Astrocyte of the hippocampus (primary cell): ENCODE results near the gene SLC25A19.

Experiments
- DNase-seq: peaks from one replicate; pipeline ENCODE4 v3.0.0; 2011; ENCODE audit warnings: low read depth, low spot score

The SLC25A19 gene

GRCh38 chr17:75241502-75241901, 47.7 kb downstream of the SLC25A19 start:
- no peak for DNase-seq

- DNase-seq, result no peak
These were observed 48.1 kb downstream of the SLC25A19 start for GRCh38 chr17:75241143-75241430.

- peak; percentile 61 for DNase-seq
These were observed 48.7 kb downstream of the SLC25A19 start for GRCh38 chr17:75240394-75241142.

DNA sequence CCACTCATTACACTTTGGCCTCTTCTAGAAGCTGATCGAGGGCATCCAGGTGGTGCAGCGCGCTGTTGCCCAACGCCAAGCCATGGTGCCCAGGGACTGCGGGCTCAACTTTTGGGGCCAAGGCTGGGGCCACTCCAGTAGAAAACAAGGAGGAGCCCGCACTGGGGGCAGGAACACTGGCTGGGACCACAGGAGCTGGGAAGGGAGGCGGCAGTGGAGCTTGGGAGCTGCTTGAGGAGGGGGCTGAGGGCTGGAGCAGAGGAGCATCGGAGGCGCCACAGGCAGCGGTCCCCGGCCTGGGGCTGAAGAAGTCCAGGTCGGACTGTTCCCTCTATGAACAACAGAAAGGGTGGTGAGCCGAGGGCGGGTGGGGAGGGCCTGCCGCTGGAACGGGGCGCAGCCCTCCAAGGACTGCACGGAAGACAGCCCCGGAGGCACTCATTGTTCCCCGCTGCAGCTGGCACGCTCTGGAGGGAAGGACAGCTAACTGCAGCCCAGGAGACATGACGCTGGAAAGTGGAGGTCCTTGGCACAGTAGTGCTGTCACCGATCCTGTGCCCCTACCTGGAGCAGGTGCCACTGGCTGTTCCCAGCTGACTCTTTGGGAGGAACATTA, 49.3 kb downstream of the SLC25A19 start:
- no peak for DNase-seq

- DNase-seq, result no peak
These were observed 50.0 kb downstream of the SLC25A19 start for GRCh38 chr17:75239214-75239613.

- peak; percentile 74 for DNase-seq
These were observed 50.5 kb downstream of the SLC25A19 start for GRCh38 chr17:75238684-75239191.

DNA sequence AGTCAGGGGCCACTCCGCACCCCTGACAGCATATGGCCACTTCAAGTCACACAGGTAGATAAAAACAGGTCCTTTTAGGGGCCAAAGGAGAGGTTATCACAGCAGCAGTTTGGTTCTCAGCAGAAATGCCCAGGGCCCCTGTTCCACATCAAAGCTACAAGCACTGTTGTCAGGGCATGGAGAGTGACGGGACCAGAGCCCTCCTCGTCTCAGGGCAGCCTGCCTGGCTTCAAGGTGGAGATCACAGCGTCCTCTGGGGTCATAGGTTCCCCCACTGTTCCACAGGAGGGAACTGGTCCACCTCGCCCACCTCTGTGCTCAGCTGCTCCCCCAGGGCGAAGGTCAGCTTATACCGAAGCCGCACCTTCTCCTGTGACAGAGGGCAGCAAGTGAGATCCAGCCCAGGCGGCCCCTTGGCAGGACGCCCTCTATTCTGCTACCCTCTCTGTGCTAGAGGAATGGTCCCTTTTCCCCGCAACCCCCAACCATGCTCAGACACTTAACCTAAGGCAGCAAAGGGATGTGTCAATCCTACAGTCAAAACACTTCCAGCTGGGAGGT, 51.1 kb downstream of the SLC25A19 start:
- DNase-seq, result no peak

DNA sequence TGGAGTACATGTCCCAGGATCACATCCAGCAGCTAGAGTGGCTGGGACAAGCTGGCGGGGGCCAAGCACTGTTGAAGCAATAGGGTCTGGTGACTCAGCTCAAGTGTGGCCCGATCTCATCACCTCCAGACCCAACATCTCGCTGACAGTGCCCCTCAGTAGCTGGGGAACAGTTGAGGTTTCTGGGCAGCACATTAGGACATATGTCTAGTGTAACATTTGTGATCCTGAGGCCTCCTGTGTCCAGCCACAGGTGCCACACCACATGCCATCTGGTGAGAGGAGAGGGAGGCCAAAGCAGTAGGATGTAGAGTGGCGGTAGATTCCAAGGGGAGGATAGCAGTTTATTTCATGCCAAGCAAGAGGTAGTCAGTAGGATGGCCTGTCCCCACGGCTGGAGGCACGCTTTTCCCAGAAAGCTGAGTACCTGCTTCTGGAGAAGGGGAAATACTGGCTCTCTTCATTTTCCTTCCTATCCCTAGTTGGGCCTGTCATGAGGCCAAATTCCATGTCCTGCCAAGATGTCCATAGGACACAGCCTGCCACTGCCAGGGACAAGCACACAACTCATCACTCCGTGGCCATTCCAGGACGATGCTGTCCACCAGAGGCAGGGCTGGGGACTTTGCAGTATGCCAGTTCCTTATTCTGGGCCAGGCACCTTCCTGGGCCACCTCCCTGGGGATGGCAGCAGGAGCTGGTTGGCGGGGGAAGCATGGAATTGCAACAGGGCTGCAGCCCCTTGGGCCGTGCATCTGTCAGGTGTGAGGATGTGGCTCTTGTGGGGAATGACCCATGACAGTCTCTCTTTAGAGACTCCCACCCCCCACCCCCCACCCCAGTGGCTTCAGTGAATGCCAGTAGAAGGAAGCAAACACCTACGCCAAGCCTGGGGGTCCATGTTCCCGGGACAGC, 51.9 kb downstream of the SLC25A19 start:
- no peak for DNase-seq

DNA sequence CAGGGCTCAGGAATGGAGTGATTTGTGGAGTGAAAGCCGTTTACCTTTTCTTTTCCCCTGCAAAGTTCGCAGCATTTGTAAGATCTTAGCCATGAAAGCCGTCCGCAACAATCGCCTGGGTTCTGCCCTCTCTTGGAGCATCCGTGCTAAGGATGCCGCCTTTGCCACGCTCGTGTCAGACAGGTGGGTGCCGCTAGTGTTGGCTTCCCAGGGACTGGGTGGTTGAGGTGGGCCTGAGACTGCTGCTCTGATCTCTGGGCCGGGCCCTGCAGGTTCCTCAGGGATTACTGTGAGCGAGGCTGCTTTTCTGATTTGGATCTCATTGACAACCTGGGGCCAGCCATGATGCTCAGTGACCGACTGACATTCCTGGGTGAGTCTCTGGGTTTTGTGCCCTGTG, 56.4 kb downstream of the SLC25A19 start:
- DNase-seq, result no peak

DNA sequence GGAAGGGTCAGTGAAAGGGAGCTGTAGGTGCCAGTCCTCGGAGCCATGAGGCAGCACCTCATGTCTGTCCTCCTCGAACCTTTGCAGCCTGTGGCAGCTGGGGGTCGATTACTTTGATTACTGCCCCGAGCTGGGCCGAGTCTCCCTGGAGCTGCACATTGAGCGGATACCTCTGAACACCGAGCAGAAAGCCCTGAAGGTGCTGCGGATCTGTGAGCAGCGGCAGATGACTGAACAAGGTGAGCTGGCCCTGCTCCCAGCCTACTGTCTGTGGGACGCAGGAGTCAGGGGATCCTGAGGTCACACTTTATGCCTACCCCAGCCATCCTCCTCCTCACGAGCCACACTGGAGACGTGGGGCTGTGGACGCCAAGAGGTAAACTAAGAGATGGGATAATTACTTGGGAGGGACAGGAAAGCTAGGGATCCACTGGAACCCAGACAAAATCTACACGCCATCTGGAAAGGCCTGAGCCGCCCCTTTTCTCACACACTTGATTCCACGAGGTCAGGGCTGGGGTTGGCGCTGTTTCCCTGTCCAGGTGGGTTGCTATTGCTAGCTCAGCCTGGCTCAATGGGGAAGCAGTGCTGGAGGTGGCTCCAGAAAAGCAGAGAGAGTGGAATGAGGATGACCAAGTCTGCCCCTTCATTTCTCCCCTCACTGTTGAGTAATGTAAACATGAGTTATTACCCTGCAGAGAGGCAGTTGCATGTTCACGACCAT, 57.3 kb downstream of the SLC25A19 start:
- DNase-seq, result no peak

- DNase-seq, result no peak
These were observed 58.2 kb downstream of the SLC25A19 start for GRCh38 chr17:75231071-75231470.

DNA sequence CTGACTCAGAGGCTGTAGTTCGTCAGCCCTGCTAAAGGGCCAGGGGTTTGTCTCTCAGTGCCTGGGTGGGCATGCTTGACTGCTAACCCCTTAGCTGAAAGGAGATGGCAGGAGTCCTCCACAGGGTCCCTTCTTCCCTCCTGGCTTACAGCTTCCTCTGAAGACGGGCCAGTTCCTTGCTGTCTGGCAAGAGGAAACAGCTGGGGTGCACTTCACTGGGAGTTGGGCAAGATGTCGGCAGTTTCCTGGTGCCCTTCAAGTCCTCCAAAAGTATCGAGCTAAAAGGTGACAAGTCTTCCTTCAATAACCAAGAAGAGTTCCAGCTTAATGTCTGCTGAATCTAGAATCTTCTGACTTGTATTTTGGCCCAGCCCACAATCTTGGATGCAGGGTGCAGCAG, 60.4 kb downstream of the SLC25A19 start:
- DNase-seq, result no peak

- no peak for DNase-seq
These were observed 60.9 kb downstream of the SLC25A19 start for GRCh38 chr17:75228305-75228704.

DNA sequence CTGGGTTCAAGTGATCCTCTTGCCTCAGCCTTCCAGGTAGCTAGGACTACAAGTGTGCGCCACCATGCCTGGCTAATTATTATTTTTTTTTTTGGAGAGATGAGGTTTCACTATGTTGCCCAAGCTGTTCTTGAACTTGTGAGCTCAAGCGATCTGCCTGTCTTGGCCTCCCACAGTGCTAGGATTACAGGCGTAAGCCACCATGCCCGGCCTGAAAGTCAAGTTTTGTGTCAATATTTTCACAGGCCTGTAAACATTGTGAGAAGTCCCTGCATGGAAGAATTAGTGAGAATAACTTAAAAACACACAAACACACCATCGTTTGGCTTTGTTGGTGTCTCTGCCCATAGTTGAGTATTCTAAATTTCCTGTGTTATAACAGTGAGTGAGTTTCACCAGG, 61.5 kb downstream of the SLC25A19 start:
- no peak for DNase-seq

- DNase-seq, result no peak
These were observed 64.2 kb downstream of the SLC25A19 start for GRCh38 chr17:75225016-75225415.
